Measurements from ENCODE around the gene CMYA5. TPM values are rescaled to one million over a fixed set of nuclear protein-coding genes. Genes with fewer than 3 reads are reported as not detected.
A peak's percentile ranks its signal among the peaks of the same experiment; 100 is the strongest.

CMYA5 gene
- total and polyA plus RNA-seq, 2 of the 4 experiments (the other 2 are of a cell fraction): 0.39 to 0.90 TPM

GRCh38 chr5:79685627-79686026, 4.0 kb upstream of the CMYA5 start:
- Histone ChIP-seq H3K27me3 (ENCODE audit: control insufficient read depth, insufficient read depth, low read length) (no peaks in the 10 kb centered on the region), H4K20me1 (ENCODE audit: insufficient read depth, low read length) (no peaks in the 10 kb centered on the region), H4K5ac (ENCODE audit: low read depth, low read length) (no peak overlapping the region), H3K79me1 (ENCODE audit: low read depth in 1 of 2, low read length in 2 of 2) (peaks cover 2 to 5% of the 10 kb centered on the region in 2 experiments; a peak in 1 of 4 replicates), H2AK5ac (ENCODE audit: low read depth, low read length) (no peak overlapping the region), H3K9me1 (ENCODE audit: insufficient read depth, low read length) (peaks cover 3% of the 10 kb centered on the region; the same call in 1 of the 2 replicates), H3K36me3 (ENCODE audit: control insufficient read depth, insufficient read depth, low read length) (peaks cover 8% of the 10 kb centered on the region), H3K27ac (ENCODE audit: insufficient read depth, low read length) (no peak overlapping the region; the same call in 1 of the 2 replicates), H3K9me3 (ENCODE audit: control insufficient read depth, insufficient read depth, low read length) (no peaks in the 10 kb centered on the region), H2BK20ac (ENCODE audit: low read depth, low read length) (no peak overlapping the region), H3K56ac (ENCODE audit: extremely low read depth, insufficient read depth, low read length) (no peak overlapping the region), H2BK120ac (ENCODE audit: low read depth, low read length) (no peak overlapping the region), H2BK15ac (ENCODE audit: low read depth, low read length) (no peak overlapping the region), H2AFZ (replicated peaks; ENCODE audit: low read length, poor library complexity) (no peak overlapping the region), H3K4me3 (ENCODE audit: insufficient read depth, low read depth, low read length) (no peak overlapping the region), H2AK9ac (replicated peaks; ENCODE audit: low read depth, low read length, poor library complexity) (no peak overlapping the region), H3K23ac (ENCODE audit: low read depth, low read length) (peak overlapping the region; percentile 7; the same call in 1 of the 2 replicates), H3K9ac (ENCODE audit: low read depth, low read length) (no peak overlapping the region), H2BK5ac (ENCODE audit: low read depth, low read length, poor library complexity, severe bottlenecking) (no peak overlapping the region), H4K91ac (ENCODE audit: insufficient read depth, low read depth, low read length) (no peak overlapping the region), H3K4ac (ENCODE audit: low read depth, low read length) (no peak overlapping the region), H3K18ac (ENCODE audit: low read depth, low read length) (no peak overlapping the region), H4K8ac (ENCODE audit: low read depth in 2 of 2, low read length in 2 of 2) (no peak overlapping the region), H3K14ac (replicated peaks; ENCODE audit: low read depth, low read length) (no peak overlapping the region), H3K4me1 (ENCODE audit: control insufficient read depth, insufficient read depth, low read length) (peaks cover 3% of the 10 kb centered on the region; the same call in 1 of the 2 replicates), H3K4me2 (ENCODE audit: low read depth, low read length) (no peak overlapping the region)
- in situ Hi-C loops (cut with MboI; ENCODE audit: low sequenced_read_pairs): no loop called here
- no peak for TF ChIP-seq CTCF (conservative IDR thresholded peaks at IDR 0.05; ENCODE audit: low read depth, low read length)
- TF ChIP-seq MAZ (IDR thresholded peaks at IDR 0.05; ENCODE audit: borderline replicate concordance, low read depth, low read length): no peak
- no peak for TF ChIP-seq MXI1 (IDR thresholded peaks at IDR 0.05; ENCODE audit: borderline replicate concordance, low read depth, low read length)
- no peak for TF ChIP-seq NFE2L2 (IDR thresholded peaks at IDR 0.05; ENCODE audit: low read depth, low read length)
- TF ChIP-seq ELK1 (IDR thresholded peaks at IDR 0.05; ENCODE audit: borderline replicate concordance, low read depth, low read length): no peak
- no peak for TF ChIP-seq MAFK (IDR thresholded peaks at IDR 0.05; ENCODE audit: low read depth, low read length)
- TF ChIP-seq USF2 (IDR thresholded peaks at IDR 0.05; ENCODE audit: low read depth, low read length): no peak
- TF ChIP-seq RAD21 (IDR thresholded peaks at IDR 0.05; ENCODE audit: low read length): no peak
- no peak for TF ChIP-seq FOS (IDR thresholded peaks at IDR 0.05; ENCODE audit: low read depth, low read length)
- TF ChIP-seq RFX5 (IDR thresholded peaks at IDR 0.05; ENCODE audit: low read depth, low read length): no peak
- no peak for TF ChIP-seq CHD1 (IDR thresholded peaks at IDR 0.05; ENCODE audit: low read depth, low read length)
- TF ChIP-seq SMC3 (IDR thresholded peaks at IDR 0.05; ENCODE audit: low read depth, low read length): no peak
- TF ChIP-seq RCOR1 (IDR thresholded peaks at IDR 0.05; ENCODE audit: insufficient replicate concordance, low read length): no peak
- TF ChIP-seq BHLHE40 (IDR thresholded peaks at IDR 0.05; ENCODE audit: low read depth, low read length): no peak
- TF ChIP-seq POLR2A (IDR thresholded peaks at IDR 0.05; ENCODE audit: low read depth, low read length): no peak
- TF ChIP-seq CEBPB (IDR thresholded peaks at IDR 0.05; ENCODE audit: low read depth, low read length): no peak
- ChIA-PET POLR2A (ENCODE audit: unreplicated experiment) (no interaction called here), CTCF (no interaction called here)
- ATAC-seq (ENCODE audit: low read depth) (peak; percentile 33; the same call in 1 of the 2 replicates), DNase-seq (peak; percentile 21)
- TSS peak; percentile 93 for BruUV-seq (replicated peaks)
- dilution Hi-C loops (cut with HindIII; ENCODE audit: low sequenced_read_pairs, unreplicated experiment): no loop called here
- WGBS, 2 experiments (ENCODE audit: extremely low coverage in 2 of 2, insufficient read length in 1 of 2): no CpG with 5 or more reads among the region's 3 CpGs
- intact Hi-C loops (cut with micrococcal nuclease): no loop called here
